Heart right ventricle (tissue), 16 donors: Measurements from ENCODE around the gene FANCI. TPM values are rescaled to one million over a fixed set of nuclear protein-coding genes. Genes with fewer than 3 reads are reported as not detected.

ENCODE experiments used
- ATAC-seq, 8 donors: fragments of 200-7000 bp; cut with Tn5 transposase; one replicate each; pipeline ENCODE4 v1.9.1; 2020; ENCODE audit warnings: mild to moderate bottlenecking in 8 of 8, moderate library complexity in 8 of 8, moderate number of reproducible peaks in 1 of 8
- DNase-seq, 2 donors: peaks; one replicate each; pipeline ENCODE4 v3.0.0-alpha.2; 2020
- H3K27ac ChIP-seq, 10 donors: fragments of 200-600 bp; sonication (generic) in 2 of 10; one replicate each; pipeline versions ENCODE4 v1.5.0 to v1.8.0; 2020 to 2022; ENCODE audit warnings: mild to moderate bottlenecking in 3 of 10
- H3K27me3 ChIP-seq, 7 donors: fragments of 200-600 bp; one replicate each; pipeline ENCODE4 v1.8.0; 2021 to 2022; ENCODE audit warnings: mild to moderate bottlenecking in 2 of 7
- H3K36me3 ChIP-seq, 9 donors: fragments of 200-600 bp; sonication (generic) in 1 of 9; one replicate each; pipeline versions ENCODE4 v1.5.0 to v1.8.0; 2020 to 2022; ENCODE audit warnings: mild to moderate bottlenecking in 2 of 9
- H3K4me1 ChIP-seq, 9 donors: fragments of 200-600 bp; sonication (generic) in 1 of 9; one replicate each; pipeline versions ENCODE4 v1.5.0 to v1.8.0; 2020 to 2022; ENCODE audit warnings: mild to moderate bottlenecking in 4 of 9
- H3K4me3 ChIP-seq, 10 donors: fragments of 200-600 bp; sonication (generic) in 2 of 10; one replicate each; pipeline versions ENCODE4 v1.5.0 to v1.8.0; 2020 to 2022; ENCODE audit warnings: mild to moderate bottlenecking in 7 of 10, moderate library complexity in 2 of 10
- H3K9me3 ChIP-seq, 11 donors: fragments of 200-600 bp in 10 of 11; sonication (generic) in 2 of 11; one replicate each; pipeline versions ENCODE4 v1.5.0 to v1.8.0; 2013 to 2022; ENCODE audit warnings: mild to moderate bottlenecking in 2 of 11, control low read depth in 1 of 11, moderate library complexity in 1 of 11
- WGBS, 2 donors: extraction: QIAGEN DNeasy Blood & Tissue Kit; methylation state at CpG; one replicate each; pipeline ENCODE4 v1.1.7; 2013; ENCODE audit warnings: inconsistent platforms in 1 of 2; 5-methylcytosine and 5-hydroxymethylcytosine counted together
- intact Hi-C, 10 donors: fragments of 100-400 bp; cut with DNase I; formaldehyde crosslinking; loops; one replicate each; pipeline versions ENCODE4 v1.11.1 to v1.14.2; 2022
- polyA plus RNA-seq, 2 donors: library from polyadenylated mRNA; stranded (reverse); fragments of 200-250 nt; gene quantifications; one replicate each; pipeline ENCODE4 v1.2.3, GENCODE V29; 2013
- total RNA-seq, 10 donors: library from RNA; stranded (reverse); fragmentation: NEBNext Ultra II Directional in 3 of 10; extraction: Animal tissue kit (Norgen Biotek cat#: 25700) in 3 of 10; gene quantifications; one replicate each; pipeline versions ENCODE4 v1.2.1 to v1.2.4, GENCODE V29; 2021 to 2023
- TF ChIP-seq, protein P1 (sequence below), 9 donors: fragments of 200-600 bp; sonication (generic) in 2 of 9; IDR thresholded peaks; one replicate each; pipeline versions ENCODE4 v1.5.0 to v1.8.0; 2021 to 2022; ENCODE audit warnings: antibody characterized with exemption in 9 of 9, mild to moderate bottlenecking in 5 of 9, moderate library complexity in 1 of 9
- donor health status: Arrhythmogenic right ventricular cardiomyopathy.
- donor health status: ischemic (EF 13 %, LVEDD 7.1; RV severe dilation, severe dysfunction).
- donor health status: healthy with polysubstance abuse.
- donor health status: DM: no; HTN: yes; CAD: no.
- donor health status: DM: no; HTN: no; CAD: no.
- donor health status: ischemic (EF 25% LVEDD 6.9; RV normal size, moderate dysfunction).
- donor health status: ischemic (EF 25% LVEDD 5.7; RV mildly dilated, moderate dysfunction).
- donor health status: healthy.
- donor health status: DM: yes; HTN: yes; CAD: no.
- donor health status: Ischemic cardiomyopathy.
- donor health status: ischemic (EF 35%, LVEDD 5.7; RV mildly dilated, moderate dysfunction).
- donor health status: nonischemic (EF 11% LVEDD 7.7; RV severe dilation, severe dysfunction).
- donor health status: DM: yes; HTN: yes; CAD: no.
- donor health status: PGD.
- donor health status: ischemic (EF 29% LVEDD 5.4; RV normal size, mild dysfunction).
- donor health status: nonischemic (EF 23%, LVEDD 6.1; RV moderate dilation, normal function).

FANCI gene
- total and polyA plus RNA-seq, 12 donors, result 1.3 to 9.9 (median 2.5) TPM

DNA sequence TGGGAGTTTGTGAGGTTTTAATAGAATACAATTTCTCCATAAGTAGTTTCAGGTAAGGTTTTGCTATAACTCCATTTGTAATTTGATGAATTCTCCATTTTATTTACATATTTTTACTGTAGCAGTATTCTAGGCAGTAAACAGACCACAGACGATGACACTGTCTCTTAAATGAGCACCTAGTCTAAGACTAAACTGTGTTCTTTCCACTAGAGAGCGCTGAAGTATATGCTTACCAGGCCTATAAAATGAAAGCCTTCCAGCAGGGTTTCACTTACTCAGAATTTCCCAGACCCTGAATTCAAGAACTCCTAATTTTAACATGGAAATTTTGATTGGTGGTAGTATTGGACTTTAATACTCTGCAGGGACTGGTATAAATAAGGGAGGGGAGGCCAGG, 49.2 kb downstream of the FANCI start:
- no peak overlapping the region for H3K27ac ChIP-seq
- intact Hi-C loops, result loop anchor here in 3 of 10 donors (10.0 kb wide), 2 partner anchors 78 to 88 kb away; no protein-coding TSS in a partner anchor
- H3K9me3 ChIP-seq, result no peaks in the 10 kb centered on the region
- ATAC-seq, result no peak
- WGBS, 2 donors, result 93 to 96% methylated on average over 2 of the region's 2 CpGs
- DNase-seq, result no peak
- H3K4me1 ChIP-seq, result no peaks in the 10 kb centered on the region
- peaks cover 0 to 61% (median 0%) of the 10 kb centered on the region in 9 donors for H3K36me3 ChIP-seq
- no peaks in the 10 kb centered on the region for H3K27me3 ChIP-seq
- TF ChIP-seq, protein P1, sequence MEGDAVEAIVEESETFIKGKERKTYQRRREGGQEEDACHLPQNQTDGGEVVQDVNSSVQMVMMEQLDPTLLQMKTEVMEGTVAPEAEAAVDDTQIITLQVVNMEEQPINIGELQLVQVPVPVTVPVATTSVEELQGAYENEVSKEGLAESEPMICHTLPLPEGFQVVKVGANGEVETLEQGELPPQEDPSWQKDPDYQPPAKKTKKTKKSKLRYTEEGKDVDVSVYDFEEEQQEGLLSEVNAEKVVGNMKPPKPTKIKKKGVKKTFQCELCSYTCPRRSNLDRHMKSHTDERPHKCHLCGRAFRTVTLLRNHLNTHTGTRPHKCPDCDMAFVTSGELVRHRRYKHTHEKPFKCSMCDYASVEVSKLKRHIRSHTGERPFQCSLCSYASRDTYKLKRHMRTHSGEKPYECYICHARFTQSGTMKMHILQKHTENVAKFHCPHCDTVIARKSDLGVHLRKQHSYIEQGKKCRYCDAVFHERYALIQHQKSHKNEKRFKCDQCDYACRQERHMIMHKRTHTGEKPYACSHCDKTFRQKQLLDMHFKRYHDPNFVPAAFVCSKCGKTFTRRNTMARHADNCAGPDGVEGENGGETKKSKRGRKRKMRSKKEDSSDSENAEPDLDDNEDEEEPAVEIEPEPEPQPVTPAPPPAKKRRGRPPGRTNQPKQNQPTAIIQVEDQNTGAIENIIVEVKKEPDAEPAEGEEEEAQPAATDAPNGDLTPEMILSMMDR (IDR thresholded peaks at IDR 0.05), result no peak
- H3K4me3 ChIP-seq, result no peak overlapping the region

DNA sequence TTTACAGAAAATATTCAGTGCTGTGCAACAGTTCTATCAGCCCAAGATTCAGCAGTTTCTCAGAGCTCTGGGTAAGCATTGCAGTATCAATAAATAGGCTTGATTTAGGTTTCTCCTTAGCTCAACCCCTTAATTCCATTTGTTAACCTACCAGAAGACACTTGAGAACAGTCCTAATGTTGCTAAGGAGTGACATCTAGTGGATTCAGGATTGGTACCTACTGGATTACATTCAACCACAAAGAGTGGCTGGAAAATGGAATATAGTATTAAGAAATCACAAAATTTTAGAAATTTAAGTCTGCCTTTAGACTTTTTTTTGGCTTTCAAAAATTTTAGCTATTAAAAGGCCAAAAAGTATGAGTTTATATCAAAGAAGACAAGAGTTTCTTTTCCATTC, 56.1 kb downstream of the FANCI start:
- ATAC-seq (peak in 1 of 8 donors; percentile 53), DNase-seq (no peak)
- Histone ChIP-seq H3K4me1 (no peaks in the 10 kb centered on the region), H3K27me3 (no peaks in the 10 kb centered on the region), H3K9me3 (peaks cover 0 to 8% (median 0%) of the 10 kb centered on the region in 11 donors), H3K36me3 (peaks cover 0 to 58% (median 0%) of the 10 kb centered on the region in 9 donors), H3K4me3 (no peak overlapping the region), H3K27ac (no peak overlapping the region)
- intact Hi-C loops, result loop anchor here in 7 of 10 donors (2.0 to 10.0 kb wide), 6 partner anchors 85 to 415 kb away; no protein-coding TSS in a partner anchor
- TF ChIP-seq, protein P1 (IDR thresholded peaks at IDR 0.05), result peak in 6 of 9 donors; percentile 17 to 51 (median 41)

DNA sequence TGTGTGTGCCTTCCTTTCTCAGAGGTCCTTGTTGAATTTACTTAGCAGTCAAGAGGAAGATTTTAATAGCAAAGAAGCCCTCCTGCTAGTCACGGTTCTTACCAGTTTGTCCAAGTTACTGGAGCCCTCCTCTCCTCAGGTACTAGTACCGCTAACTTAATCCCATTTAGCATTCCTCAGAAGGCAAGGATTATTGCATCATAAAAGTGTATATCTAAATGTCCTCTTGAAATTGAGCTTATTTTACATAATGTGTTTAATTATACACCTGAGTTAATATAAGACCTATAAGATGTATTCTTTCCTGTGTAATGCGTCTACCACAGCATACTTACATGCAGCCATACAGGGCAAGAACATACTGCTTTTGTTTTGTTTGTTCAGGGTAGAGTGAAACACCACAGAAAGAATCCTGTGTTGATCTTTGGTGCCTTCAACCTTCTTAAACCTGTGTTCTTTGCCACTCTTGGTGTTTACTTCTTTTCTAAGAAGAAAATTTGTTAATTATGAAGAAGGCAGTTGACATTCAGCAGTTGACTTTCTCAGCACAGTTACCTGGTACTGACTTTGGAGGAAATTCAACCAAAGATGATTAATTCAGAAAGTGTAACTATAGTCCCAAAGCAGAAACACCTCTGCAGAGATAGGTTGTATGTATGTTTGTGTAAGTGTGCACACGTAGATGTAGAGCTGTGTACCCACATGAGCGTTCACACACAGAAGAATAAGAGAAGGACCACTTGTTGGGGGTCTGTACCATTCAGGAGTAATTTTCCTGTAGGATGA, 57.7 kb downstream of the FANCI start:
- Histone ChIP-seq H3K9me3 (peaks cover 0 to 8% (median 0%) of the 10 kb centered on the region in 11 donors), H3K27me3 (no peaks in the 10 kb centered on the region), H3K4me1 (peaks cover 0 to 6% (median 0%) of the 10 kb centered on the region in 9 donors), H3K36me3 (peaks cover 0 to 68% (median 0%) of the 10 kb centered on the region in 9 donors), H3K27ac (no peak overlapping the region), H3K4me3 (no peak overlapping the region)
- intact Hi-C loops, result loop anchor here in 4 of 10 donors (5.0 to 10.0 kb wide), 4 partner anchors 87 to 417 kb away; no protein-coding TSS in a partner anchor
- 86 to 96% methylated on average over 5 of the region's 5 CpGs for WGBS, 2 donors
- TF ChIP-seq, protein P1 (IDR thresholded peaks at IDR 0.05), result no peak
- no peak for ATAC-seq
- no peak for DNase-seq

DNA sequence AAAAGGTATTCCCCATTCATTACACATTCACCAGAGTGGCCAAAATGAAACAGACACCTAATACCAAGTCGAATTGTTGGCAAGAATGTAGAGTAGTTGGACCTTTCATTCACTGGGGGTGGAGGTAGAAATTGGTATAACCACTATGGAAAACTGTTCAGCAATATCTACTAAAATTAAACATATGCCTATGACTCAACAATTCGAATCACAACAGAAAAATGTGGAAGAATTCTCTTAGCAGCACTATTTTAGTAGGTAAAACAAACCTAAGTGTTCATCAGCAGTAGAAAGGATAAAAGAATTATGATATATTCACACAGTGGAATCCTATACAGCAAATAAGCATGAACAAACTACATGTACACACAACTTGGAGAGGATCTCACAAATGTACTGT, 60.2 kb downstream of the FANCI start:
- Histone ChIP-seq H3K27me3 (no peaks in the 10 kb centered on the region), H3K36me3 (peaks cover 0 to 85% (median 0%) of the 10 kb centered on the region in 9 donors), H3K27ac (no peak overlapping the region), H3K4me3 (no peak overlapping the region), H3K4me1 (peaks cover 0 to 6% (median 0%) of the 10 kb centered on the region in 9 donors), H3K9me3 (peaks cover 0 to under 1% (median 0%) of the 10 kb centered on the region in 11 donors)
- TF ChIP-seq, protein P1 (IDR thresholded peaks at IDR 0.05), result no peak
- 96 to 99% methylated on average over 2 of the region's 2 CpGs for WGBS, 2 donors
- DNase-seq (no peak), ATAC-seq (no peak)
- intact Hi-C loops, result loop anchor here in 4 of 10 donors (5.0 to 10.0 kb wide), 4 partner anchors 89 to 419 kb away; no protein-coding TSS in a partner anchor
